NCI-H146 treated with DMSO at 0.1 percent for 48 hours (cell line): ENCODE results near the gene SSX5.
"Not testable (repeated sequence)": the region's sequence is repeated elsewhere in the genome, so short reads cannot be mapped to it uniquely, and the experiment has no call there.

Experiments used
- DNase-seq: peaks from one replicate; lab custom pipeline; 2025; ENCODE audit not compliant: unreplicated experiment; lab: John Stamatoyannopoulos, UW

SSX5 gene, protein sequence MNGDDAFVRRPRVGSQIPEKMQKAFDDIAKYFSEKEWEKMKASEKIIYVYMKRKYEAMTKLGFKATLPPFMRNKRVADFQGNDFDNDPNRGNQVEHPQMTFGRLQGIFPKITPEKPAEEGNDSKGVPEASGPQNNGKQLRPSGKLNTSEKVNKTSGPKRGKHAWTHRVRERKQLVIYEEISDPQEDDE

GRCh38 chrX:48196745-48197201 lies at the start of gene SSX5:
Gene SSX5 (minus strand): TSS chrX:48196795. CDS start chrX:48195358, 1,437 bp downstream.
- no peak for DNase-seq

DNA sequence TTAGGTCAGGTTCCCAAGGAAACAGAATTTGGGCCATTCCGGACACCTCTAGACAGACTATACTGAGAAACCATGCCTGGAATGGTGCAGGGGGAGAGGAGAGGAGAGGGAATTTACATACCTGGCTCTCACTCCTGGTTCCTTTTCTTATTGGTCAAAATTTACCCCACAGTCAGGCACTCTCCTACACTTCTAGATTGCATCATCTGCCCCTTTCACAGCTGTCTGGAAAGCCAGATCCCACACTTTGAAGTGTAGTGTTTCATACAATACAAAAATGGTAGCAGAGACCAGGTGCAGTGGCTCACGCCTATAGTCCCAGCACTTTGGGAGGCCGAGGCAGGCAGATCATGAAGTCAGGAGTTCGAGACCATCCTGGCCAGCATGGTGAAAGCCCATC lies 27.6 kb upstream of the SSX5 start:
- not testable (repeated sequence) for DNase-seq

DNA sequence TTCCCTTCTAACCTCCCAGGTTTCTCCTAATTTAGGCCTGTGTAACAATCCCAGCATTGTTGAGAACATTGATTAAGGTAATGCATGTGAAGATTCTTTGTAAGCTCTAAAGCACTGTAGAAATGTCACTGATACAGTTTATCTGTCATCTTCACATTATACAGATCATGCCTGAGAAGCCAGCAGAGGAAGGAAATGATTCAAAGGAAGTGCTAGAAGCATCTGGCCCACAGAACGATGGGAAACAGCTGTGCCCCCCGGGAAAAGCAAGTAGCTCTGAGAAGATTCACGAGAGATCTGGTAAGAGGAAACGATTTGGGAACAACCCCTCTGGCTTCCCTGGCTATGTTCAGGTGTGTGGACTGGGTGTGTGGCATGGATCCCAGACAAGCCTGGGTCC lies 17.7 kb upstream of the SSX5 start:
- not testable (repeated sequence) for DNase-seq

GRCh38 chrX:48190024-48190423 lies 6.6 kb downstream of the SSX5 start:
- DNase-seq, result not testable (repeated sequence)

GRCh38 chrX:48181882-48182281 lies 14.7 kb downstream of the SSX5 start:
- DNase-seq, result not testable (repeated sequence)

DNA sequence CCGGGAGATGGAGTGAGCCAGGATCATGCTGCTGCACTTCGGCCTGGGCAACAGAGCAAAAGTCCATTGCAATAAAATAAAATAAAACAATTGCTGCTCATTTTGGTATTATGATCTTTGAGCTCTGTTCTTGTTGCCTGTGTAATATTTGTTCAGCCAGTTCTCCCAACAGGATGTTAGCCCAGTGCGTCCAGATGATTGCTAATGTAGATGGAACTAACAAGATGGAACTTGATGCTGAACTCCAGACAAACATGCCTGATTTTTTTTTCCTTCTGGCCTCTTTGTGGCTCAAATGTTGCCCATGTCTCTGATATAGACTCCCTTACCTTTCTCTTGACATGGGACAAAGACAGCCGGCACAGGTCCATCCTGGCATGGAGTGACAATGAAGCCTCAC lies 15.8 kb downstream of the SSX5 start:
- DNase-seq, result no peak

GRCh38 chrX:48179691-48180090 lies 16.9 kb downstream of the SSX5 start:
- DNase-seq, result no peak

GRCh38 chrX:48166322-48166721 lies 30.3 kb downstream of the SSX5 start:
- DNase-seq, result not testable (repeated sequence)

DNA sequence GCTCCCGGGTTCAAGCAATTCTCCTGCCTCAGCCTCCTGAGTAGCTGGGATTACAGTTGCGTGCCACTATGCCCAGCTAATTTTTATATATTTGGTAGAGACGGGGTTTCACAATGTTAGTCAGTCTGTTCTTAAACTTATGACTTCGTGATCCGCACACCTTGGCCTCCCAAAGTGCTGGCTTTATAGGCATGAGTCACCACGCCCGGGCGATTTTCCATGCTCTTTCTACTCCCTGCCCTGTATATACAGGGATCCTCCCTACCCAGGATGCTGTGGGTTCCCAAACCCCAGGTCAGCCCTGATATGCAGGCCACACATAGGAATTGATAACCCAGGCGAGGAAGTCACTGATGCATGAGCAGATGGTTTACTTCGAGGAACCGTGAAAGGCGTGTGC lies 31.4 kb downstream of the SSX5 start:
- DNase-seq, result no peak

DNA sequence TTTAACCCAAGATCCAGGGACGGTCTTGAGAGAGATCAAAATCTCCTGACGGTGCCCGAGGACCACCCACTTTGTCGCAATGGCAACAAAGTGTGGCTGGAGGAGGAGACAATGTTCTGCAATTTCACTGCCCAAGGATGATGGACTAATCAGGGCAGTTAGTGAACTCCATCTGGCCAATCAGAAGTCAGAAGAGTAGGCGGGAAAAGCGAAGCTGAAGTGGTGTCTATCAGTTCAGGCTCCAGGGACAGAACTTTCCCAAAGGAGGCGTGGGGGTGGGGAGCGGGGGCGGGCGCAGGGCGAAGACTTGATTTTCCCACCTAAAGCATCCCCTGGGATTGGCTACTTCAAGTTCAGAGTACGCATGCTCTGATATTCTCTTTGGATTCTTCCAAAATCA lies 40.6 kb downstream of the SSX5 start:
- DNase-seq, result no peak

DNA sequence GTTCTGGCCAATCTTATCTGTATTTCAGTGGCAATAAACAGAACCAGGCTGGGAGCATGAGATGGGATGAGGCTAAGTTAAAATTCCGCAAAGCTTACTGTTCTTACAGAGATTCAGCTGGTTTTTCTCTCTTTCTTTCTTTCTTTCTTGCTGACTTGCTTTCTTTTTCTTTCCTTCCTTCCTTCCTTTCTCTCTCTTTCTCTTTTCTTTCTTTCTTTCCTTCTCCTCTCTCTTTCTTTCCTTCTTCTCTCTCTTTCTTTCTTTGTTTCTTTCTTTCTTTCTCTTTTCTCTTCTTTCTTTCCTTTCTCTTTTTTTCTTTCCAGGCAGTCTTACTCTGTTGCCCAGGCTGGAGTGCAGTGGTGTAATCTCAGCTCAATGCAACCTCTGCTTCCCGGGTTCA lies 41.8 kb downstream of the SSX5 start:
- DNase-seq, result no peak

- no peak for DNase-seq
These were observed 42.8 kb downstream of the SSX5 start for GRCh38 chrX:48153769-48154168.

DNA sequence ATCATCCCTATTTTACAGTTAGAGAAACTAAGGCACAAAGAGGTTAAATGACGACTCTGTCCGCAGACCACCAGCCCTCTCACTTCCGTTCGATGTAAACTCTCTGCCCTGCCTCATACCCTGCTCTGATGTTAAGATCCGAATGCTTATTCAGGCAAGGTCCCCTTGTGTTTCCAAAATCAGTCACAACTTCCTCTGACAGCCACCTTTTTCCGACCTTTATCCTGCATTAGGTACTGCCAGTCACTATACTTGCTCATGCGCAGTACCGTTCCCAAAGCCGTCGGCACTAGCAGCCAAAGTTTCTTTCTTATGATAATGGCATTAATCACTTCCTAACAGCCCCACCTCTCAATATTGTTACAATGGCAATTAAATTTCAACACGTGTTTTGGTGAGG lies 53.9 kb downstream of the SSX5 start:
- DNase-seq, result not testable (repeated sequence)

GRCh38 chrX:48141810-48142508 lies 54.6 kb downstream of the SSX5 start:
- DNase-seq, result not testable (repeated sequence)

DNA sequence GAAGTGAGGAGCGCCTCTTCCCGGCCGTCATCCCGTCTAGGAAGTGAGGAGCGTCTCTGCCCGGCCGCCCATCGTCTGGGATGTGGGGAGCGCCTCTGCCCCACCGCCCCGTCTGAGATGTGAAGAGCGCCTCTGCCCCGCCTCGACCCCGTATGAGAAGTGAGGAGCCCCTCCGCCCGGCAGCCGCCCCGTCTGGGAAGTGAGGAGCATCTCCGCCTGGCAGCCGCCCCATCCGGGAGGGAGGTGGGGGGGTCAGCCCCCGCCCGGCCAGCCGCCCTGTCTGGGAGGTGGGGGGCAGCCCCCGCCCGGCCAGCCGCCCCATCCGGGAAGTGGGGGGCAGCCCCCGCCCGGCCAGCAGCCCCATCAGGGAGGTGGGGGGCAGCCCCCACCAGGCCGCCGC lies 57.5 kb downstream of the SSX5 start:
- DNase-seq, result not testable (repeated sequence)
